ENCODE results near the gene TCOF1.

TCOF1 gene

DNA sequence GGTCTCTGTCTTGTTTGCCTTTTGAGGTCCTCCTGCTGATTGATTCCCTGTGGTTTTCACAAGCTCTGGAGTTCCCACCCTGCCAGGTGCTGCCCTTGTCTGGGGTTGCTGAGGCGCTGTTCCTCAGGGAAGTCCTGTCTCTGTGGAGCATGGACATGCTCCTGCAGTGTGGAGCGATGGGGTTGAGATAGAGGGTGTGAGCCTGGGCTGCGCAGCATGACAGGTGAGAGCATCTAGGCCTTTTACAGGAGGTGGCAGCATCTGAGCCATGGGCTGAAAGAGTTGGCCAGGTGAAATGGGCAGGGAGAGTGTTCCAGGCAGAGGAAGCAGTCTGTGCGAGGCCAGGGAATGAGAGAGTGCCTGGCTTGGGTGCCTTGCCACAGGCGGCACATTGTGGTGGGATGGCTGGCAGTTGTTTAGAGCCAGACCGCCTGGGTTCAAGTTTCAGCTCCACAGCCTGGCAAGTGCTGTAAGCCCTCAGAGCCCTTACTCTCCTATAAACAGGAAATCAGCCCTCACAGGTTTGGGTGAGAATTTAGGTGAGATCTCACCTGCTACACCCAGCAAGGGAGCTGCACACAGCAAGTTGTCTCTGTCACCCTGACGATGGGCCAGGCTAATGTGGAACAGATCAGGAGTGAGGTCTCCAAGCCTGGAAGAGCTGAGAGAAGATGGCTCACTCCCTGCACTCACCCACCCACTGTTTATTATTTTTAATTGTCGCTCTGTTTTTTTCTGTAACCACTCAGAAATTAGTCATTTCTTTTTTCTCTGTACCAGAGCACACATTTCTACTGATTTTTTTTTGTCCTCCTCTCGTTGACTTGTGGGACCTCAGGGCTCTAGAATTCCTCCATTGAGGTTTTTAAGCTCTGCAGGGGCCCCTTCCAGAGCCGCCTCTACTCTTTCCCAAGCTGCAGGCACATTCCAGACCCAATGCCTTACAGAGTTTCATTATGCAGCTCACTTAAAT lies 19.6 kb downstream of the TCOF1 start:
- TF ChIP-seq RAD21 (IDR thresholded peaks at IDR 0.05; ENCODE audit: low read depth) (no peak), REST (IDR thresholded peaks at IDR 0.05; ENCODE audit: low read depth) (no peak), YY1 (IDR thresholded peaks at IDR 0.05; ENCODE audit: low read depth) (no peak), CEBPB (IDR thresholded peaks at IDR 0.05) (no peak), EP300 (IDR thresholded peaks at IDR 0.05; ENCODE audit: borderline replicate concordance) (no peak), FOXM1 (IDR thresholded peaks at IDR 0.05; ENCODE audit: borderline replicate concordance, low read depth) (no peak), TEAD4 (IDR thresholded peaks at IDR 0.05) (no peak), MAX (IDR thresholded peaks at IDR 0.05) (no peak), ZBTB7A (IDR thresholded peaks at IDR 0.05; ENCODE audit: low read depth) (no peak), EGR1 (IDR thresholded peaks at IDR 0.05) (no peak), CREB1 (IDR thresholded peaks at IDR 0.05; ENCODE audit: low read depth) (no peak), USF1 (IDR thresholded peaks at IDR 0.05) (no peak), NFIC (IDR thresholded peaks at IDR 0.05) (no peak), TCF12 (IDR thresholded peaks at IDR 0.05; ENCODE audit: low read depth) (no peak), TAF1 (IDR thresholded peaks at IDR 0.05; ENCODE audit: low read depth) (no peak)

DNA sequence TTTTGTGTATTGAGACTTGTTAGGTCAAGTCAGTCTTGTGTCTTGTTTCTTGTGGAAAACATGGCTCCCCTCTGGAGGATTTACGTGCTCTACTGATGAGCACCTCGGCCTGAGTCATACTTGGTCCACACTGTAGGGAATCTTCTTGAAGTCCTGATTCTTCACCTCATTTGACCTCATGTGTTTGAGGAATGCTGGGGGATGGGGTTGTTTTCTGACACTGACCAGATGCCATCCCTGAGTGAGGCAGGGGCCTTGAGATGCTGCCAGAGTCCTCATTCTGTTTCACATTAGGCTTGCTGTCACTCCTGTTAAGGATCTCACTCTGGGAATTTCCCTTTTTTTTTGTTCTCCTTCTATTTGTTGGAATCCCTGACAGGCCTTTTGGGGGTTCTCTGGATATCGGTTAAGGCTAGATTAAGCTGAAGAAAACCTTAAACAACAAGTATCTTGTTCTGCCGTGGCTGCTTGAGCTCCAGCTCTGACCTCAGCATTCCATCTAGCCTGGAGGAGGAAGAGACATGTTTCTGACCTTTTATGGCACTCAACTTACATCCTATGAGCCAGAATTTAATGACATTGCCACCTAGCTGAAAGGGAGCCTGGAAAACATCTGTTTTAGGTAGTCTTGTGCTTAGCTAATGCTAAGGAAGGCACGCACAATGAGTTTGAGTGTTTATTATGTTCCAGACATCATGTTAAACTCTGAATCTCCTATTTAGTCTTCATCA lies 20.6 kb downstream of the TCOF1 start:
- TF ChIP-seq EP300 (IDR thresholded peaks at IDR 0.05; ENCODE audit: borderline replicate concordance) (no peak), RAD21 (IDR thresholded peaks at IDR 0.05; ENCODE audit: low read depth) (no peak), MAX (IDR thresholded peaks at IDR 0.05) (no peak), FOXM1 (IDR thresholded peaks at IDR 0.05; ENCODE audit: borderline replicate concordance, low read depth) (no peak), YY1 (IDR thresholded peaks at IDR 0.05; ENCODE audit: low read depth) (no peak), CEBPB (IDR thresholded peaks at IDR 0.05) (no peak), TAF1 (IDR thresholded peaks at IDR 0.05; ENCODE audit: low read depth) (no peak), TEAD4 (IDR thresholded peaks at IDR 0.05) (no peak), CREB1 (IDR thresholded peaks at IDR 0.05; ENCODE audit: low read depth) (no peak), ZBTB7A (IDR thresholded peaks at IDR 0.05; ENCODE audit: low read depth) (no peak), REST (IDR thresholded peaks at IDR 0.05; ENCODE audit: low read depth) (no peak), USF1 (IDR thresholded peaks at IDR 0.05) (no peak), NFIC (IDR thresholded peaks at IDR 0.05) (no peak), EGR1 (IDR thresholded peaks at IDR 0.05) (no peak), TCF12 (IDR thresholded peaks at IDR 0.05; ENCODE audit: low read depth) (no peak)

DNA sequence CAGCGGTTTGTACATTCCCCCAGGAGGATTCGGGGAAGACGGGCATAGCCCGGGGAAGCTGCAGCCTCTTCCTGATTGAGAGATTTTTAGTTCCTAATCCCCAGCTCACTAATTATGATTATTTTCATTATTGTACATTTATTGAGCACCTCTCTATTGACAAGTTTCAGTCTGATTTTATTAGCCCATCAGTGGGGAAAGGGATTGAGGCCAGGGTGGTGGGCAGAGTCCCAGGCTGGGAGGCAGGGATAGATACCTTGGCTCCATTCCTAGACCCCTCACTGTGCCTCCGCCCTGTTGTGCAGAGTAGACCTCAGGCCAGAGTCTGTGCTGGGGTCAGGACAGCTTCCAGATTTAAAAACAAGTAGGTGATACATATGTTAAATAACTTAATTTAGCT lies 27.2 kb downstream of the TCOF1 start:
- TF ChIP-seq EP300 (IDR thresholded peaks at IDR 0.05; ENCODE audit: borderline replicate concordance), result no peak
- TF ChIP-seq USF1 (IDR thresholded peaks at IDR 0.05), result no peak

GRCh38 chr5:150386024-150386855 lies 28.7 kb downstream of the TCOF1 start:
- no peak for TF ChIP-seq TCF12 (IDR thresholded peaks at IDR 0.05; ENCODE audit: low read depth)
- no peak for TF ChIP-seq CEBPB (IDR thresholded peaks at IDR 0.05)
- no peak for TF ChIP-seq REST (IDR thresholded peaks at IDR 0.05; ENCODE audit: low read depth)
- no peak for TF ChIP-seq CREB1 (IDR thresholded peaks at IDR 0.05; ENCODE audit: low read depth)
- TF ChIP-seq TEAD4 (IDR thresholded peaks at IDR 0.05), result no peak
- no peak for TF ChIP-seq MAX (IDR thresholded peaks at IDR 0.05)
- TF ChIP-seq FOXM1 (IDR thresholded peaks at IDR 0.05; ENCODE audit: borderline replicate concordance, low read depth), result no peak
